T-helper 2 cell (primary cell): Measurements from ENCODE around the gene ITGB2.

ENCODE experiments used
- DNase-seq, 5 experiments: peaks; one replicate each; pipeline versions ENCODE4 v3.0.0 to v3.0.0-alpha.2; 2012 to 2022

ITGB2 gene

DNA sequence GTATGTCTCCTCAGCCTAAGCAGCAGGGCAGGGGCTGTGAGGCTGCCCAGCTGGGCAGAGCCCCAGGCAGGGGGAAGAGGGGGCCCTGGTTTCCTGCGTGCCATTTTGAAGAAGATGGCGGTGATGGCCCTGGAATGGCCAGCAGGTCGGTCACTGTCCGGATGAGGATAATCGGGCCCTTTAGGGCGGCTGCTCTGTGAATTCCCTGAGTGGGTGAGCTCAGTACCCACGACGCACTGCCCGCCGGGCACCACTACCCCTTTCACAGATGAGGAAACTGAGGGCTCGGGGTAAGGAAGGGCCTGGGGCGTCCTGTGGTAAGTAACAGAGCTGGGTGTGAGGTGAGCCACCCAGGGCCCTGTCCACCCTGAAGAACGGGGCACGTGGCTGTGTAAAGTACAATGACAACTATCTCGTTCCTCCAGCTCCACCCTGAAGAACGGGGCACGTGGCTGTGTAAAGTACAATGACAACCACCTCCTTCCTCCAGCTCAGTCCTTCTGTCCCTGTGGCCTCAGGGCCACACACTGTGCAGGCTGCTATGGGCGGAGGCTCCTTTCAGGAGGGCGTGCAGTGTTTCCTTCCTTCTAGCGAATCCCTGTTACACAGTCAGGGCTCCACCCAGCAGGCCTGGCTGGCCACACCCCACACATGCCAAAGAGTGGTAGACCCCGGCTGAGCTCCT is 23.2 kb downstream of the ITGB2 start:
- DNase-seq, result peak in 1 of 5 experiments; percentile 47

DNA sequence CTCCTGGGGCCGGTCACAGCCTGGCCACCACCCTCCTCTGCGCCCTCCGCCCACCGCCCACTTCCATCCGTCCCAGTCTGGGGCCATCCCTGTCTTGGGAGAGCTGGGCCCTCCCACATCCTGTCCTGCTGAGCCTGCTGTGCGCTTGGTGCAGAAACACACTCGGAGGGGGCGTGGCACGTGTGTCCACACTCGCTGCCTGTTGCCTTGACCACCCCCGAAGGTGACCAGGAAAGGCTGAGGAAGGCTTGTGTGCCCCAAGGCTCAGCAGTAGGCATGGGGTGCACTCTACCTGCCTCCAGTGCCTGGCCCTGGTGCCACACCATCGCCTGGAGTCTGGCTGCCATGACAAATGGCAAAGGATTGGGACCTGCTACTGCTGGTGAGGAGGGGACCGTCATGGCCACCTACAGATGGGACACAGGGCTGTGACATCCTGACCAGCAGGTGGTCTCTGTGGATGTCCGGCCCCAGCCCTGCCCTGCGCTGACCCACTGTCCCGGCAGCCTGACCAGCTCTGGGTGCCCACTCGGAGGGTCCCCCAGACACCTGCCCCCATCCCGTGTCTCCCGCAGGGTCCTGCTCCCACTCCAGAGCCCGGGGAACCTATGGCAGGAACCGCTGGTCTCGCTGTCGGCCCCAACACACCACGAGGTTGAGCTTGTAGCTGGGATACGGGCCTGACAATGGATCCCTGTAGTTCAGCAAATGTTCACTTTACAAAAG is 24.0 kb downstream of the ITGB2 start:
- DNase-seq, result no peak

DNA sequence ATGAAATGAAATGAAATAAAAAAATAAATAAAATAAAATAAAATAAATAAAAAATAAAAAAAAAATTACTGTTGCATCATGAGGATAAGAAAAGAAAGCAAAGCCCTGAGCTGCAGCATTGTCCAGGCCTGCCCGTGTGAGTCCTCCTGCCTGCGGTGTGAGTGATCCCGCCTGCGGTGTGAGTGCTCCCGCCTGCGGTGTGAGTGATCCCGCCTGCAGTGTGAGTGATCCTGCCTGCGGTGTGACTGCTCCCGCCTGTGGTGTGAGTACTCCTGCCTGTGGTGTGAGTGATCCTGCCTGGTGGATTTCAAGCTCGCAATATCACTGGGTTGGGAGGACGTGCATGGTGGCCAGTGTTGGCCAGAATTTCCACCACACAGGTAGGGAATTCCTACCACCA is 24.8 kb downstream of the ITGB2 start:
- DNase-seq, result no peak

DNA sequence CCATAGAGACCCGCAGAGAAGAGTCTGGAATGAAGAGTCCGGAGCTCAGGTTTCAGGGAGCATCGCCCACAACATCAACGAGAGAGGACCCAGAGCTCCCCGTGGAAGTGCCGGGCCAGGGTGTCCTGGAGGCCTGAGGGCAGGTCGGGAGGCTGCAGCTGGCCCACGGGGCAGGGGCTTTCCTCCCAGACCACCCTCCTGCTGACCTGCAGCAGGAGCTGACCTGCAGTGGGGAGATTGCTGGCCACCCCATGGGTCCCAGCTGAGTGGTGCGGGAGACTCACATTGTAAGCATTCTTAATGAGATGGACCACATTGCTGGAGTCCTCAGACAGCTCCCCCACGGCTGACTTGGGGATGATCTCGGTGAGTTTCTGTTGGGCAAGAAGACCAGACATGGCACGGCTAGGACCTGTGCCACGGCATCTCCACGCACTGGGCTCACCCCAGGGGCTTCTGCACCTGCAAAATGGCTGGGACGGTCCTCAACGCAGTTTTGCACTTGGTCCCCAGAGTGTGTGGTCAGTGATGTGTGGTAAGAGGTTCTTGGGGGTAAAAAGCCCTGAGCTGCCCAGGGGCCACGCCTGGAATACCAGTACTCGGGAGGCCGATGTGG is 25.9 kb downstream of the ITGB2 start:
- DNase-seq, result no peak

DNA sequence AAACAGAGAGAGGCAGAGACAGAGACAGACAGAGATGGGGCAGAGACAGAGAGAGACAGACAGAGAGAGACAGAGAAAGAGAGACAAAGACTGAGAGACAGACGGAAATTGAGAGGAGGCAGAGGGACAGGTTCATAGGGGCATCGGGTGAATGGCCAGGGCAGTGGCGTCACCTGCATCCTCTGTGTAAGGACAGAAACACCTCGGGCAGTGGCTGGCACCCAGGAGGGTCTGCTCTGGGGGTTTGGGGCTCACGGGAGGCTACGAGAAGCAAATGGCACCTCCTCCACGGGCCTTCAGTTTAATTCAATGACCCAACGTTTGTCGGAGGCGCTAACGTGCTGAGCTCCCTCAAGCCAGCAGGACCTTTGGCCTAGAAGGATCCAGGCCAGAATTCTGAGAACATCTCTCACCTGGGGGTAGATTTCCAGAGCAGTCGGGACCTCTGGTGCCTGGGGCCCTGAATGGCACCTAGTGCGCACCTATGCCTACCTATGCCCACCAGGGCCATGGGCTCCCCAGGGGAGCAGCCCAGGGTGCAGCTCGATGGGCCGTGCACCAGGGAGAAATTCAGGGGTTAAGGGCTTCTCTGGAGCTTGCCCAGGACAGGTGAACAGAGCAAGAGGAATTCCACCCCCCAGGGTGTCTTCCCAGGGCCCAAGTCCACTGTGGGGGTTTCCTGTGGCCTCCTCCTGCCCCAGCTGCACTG is 26.6 kb downstream of the ITGB2 start:
- no peak for DNase-seq

DNA sequence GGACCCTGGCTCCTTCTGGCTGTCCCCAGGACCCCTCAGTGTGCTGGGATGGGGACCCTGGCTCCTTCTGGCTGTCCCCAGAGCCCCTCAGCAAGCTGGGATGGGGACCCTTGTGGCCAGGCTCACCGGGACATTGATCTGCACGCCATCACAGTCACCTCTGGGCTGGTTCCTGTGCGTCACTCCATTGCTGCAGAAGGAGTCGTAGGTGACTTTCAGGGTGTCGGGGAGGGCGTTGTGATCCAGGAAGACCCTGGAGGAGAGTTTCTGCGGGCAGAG is 27.5 kb downstream of the ITGB2 start:
- no peak for DNase-seq

DNA sequence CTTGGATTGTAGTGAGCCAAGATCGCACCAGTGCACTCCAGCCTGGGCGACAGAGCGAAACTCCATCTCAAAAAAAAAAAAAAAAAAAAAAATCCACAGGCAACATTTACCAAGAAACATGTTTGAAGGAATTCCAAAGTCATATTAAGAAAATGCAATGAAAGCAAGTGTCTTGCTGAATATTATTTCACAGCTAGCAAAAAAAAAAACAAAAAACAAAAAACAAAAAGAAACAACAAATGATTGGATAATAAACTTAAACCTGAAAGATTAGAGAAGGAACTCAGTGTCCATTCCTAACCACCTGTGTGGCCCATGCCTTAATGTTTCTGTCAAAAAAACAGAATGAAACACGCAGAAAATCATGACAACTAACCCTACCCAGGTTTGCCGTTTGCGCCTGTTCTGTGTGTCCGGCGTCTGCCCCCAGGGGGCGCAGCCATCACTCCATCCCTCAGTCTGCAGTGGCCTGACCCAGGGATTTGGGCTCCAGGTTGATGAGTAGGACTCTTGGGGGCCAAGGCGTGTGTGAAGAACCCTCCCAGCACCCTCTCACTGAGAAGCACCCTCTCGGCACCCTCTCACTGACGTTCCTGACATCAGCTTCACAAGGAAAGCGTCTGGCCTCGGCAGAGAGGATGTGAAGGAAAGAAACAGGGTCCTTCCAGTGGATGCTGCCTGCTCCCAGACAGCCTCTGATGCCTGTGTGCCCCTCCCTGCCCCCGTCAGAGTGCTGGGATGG is 28.0 kb downstream of the ITGB2 start:
- peak; percentile 50 to 75 (median 67) for DNase-seq

DNA sequence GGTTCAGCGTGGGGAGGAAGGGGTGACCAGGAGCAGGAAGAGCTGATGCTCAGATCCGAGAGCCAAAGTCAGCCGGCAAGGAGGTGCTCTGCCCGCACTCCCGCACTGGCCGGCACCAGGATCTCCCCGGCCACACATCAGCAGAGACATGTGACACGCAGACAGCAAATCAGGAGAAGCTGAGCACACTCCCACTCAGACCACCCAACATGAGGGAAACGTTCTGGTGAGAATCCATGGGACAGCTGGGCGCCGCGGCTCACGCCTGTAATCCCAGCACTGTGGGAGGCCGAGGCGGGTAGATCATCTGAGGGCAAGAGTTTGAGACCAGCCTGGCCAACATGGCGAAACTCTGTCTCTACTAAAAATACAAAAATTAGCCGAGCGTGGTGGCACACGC is 28.6 kb downstream of the ITGB2 start:
- DNase-seq, result no peak

DNA sequence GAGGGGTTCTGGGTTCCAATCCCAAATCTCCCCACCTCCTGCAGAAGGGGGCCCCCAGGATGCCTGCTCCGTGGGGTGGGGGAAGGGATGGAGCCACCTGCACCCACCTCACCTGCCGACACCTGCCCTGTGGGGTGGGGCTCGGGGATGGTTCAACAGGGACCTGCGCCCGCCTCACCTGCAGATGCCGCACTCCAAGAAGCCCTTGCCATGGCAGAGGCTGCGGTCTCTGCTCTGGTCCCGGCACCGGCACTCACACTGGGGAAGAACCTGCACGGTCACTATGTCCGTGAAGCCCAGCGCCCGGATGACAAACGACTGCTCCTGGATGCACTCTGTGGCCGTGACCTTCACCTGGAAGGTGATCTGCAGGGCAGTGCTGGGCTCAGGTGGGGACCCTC is 29.1 kb downstream of the ITGB2 start:
- no peak for DNase-seq

DNA sequence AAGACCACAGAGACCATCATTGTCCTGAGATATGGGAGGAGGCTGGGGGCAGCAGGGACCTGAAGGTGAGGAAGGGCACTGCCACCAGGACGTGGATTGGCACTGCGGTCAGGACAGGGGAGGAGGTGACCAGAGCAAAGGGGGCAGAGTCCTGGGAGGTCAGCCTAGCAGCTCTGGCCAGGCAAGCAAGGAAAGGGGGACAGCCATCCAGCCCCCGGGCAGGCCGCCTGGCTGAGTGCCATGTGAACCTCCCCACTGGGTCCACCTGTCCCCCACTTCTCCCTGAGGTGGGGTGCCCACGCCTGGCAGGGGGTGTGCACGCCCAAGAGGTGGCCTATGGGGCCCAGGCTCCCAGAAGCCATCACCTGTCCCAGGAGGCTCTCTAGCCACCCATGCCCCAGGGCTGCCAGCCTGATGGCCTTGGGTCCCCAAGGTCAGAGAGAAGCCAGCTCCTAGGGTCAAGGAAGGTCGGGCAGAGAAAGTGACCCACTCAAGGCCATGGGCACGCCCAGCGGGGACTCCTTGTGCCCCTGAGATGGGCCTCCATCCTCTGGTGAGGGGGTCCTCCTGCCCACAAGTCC is 29.6 kb downstream of the ITGB2 start:
- no peak for DNase-seq

DNA sequence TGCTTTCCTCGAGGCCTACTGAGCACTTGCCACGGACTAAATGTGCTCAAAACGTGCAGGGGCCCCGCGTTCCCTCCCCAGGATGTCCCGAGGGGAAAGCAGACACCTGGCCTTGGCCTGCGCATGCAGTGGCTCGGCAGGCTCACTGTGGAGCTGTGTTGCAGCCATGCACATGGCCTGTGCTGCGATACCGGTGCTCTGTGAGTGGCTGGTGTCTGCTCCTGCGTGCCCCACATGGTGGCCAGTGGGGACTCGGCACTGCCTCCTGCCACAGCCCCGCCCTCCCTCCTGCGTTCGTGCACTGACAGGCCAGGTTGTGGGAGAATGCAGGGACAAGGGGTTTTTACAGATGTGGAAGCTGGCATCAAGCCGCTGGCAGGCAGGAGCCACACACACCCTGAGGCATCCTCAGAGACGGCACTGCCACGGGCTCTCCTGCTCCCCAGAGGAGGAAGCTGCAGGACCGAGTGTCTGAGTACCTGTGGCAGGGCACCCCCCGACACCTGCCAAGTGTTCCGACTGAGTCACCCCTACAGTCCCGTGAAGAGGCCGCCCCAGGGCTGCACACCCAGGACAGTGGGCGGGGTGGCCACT is 30.3 kb downstream of the ITGB2 start:
- DNase-seq, result no peak

DNA sequence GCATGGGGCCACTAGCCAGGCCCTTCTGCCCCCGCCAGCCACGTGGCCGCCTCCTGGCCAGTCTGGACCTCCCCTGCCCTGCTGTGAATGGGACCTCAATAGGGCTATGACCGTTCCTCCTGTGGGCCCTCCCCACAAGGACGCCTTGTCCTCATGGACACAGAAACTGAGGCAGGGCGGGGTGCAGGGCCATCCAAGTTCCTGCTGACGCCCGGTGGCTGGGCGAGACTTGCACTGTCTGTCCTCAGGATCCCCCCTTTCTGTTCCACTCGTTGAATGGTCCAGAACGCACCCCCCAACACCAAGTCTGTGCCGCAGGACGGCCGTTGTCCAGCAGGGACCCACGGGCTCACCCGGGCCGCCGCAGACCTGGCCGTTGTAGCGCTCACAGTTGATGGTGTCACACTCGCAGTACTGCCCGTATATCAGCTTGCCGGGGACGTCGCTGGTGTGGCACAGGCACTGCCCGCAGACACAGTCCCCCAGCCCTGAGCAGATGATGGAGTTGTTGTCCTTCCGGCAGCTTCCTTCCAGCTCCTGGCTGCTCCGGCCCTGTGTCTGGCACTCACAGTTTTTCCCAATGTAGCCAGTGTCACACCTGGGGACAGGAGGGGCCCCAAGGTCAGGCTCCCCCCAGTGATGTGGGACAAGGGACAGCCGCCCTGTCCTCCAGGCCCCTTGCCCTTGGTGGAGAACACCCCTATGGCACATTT is 30.9 kb downstream of the ITGB2 start:
- DNase-seq, result no peak

DNA sequence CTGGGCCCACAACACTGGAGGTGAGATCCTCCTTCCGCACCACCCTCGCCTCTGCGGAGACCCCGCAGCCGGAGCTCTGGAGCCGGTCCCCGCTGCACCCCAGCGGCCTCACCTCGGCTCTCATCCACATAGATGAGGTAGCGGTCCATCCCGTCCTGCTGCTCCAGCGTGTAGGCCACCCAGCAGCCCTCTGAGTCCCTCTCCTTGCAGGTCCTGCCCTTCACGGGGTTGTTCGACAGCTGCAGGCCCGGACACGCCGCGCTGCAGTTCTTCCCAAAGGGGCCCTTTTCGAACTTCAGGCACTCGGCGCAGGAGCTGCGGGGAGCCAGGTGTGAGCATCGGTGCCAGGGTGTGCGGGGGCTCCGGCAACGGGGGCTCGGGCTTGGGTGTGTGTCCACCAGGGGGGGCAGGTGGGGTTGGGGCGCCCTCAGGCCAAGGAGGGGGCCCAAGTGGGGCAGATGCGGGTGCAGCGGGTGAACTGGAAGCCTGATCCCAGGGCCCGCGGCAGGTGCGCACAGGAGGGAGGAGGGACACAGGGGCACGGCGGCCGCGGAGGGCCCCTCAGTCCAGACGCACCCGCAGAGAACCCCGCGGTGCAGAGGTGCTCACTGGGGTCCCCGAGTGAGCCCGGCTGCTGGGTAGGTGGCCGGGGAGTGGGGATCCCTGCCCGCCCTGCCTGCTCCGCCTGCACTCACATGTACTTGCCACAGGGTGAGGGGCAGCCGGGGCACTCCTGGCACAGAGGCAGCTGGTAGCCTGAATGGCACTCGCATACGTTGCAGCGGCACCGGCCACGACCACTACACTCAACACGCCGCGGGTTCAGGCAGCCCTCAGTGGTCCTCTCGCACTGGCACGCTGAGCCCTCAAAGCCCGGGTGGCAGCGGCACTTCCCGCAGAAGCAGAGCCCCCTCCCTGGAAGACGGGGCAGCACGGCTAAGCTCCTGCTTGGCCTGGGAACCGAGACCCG is 31.8 kb downstream of the ITGB2 start:
- no peak for DNase-seq

DNA sequence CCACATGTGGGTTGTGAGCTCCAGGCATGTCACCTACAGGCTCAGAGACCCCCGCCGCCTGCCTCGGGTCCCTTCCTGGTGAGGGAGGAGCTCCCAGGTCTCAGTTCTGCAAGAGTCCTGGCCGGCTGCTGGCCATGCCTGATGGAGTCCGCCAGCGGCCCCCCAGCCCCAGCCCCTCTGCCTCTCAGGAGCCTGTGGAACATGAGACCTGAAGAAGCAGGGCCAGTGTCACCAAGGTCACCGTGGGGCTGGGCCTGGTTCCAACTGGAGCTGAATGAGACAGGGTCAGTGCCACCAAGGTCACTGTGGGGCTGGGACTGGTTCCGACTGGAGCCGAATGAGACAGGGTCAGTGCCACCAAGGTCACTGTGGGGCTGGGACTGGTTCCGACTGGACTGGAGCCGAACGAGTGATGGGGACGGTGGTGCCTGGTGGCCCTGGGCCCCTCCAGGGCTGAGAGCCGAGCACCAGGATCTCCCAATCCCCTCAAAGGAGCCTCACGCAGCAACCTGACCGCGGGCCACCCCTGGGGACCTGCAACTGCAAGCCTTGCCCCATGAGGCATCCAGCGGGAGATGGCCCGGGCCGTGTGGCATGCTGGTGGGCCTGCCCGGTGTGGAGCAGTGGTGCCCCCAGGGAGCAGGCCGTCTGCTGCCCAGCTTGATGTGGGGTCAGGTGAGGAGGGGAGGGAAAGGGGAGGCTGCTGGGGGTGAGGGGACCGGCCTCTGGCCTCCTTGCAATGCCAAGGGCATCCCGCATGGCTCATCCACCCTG is 32.7 kb downstream of the ITGB2 start:
- DNase-seq, result no peak

DNA sequence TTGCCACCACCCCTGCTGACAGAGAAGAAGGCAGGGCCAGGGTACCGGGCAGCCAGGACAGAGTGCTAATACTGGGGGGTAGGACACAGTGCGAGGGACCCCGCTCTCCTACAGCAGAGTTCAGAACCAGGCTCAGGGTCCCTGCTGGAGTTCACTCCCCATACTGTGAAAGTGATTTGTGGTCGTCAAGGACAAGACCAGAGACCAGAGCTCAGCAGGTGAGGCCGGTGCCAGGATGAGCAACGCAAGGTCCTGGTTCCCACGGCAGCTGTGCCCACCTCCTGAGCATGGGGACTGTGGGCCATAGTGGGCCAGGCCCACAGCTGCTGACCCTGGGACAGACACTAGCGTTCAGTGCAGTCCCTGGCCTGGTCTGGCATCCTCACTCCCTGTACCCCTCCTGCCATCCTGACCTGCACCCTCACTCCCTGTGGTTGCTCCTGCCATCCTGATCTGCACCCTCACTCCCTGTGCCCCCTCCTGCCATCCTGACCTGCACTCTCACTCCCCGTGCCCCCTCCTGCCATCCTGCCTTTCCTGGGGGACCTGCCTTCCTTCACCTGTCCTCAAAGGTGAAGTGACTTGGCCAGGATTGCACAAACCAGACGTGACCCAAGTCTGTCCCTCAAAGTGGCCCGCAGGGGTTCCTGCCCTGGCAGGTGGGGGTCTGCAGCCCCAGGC is 33.4 kb downstream of the ITGB2 start:
- no peak for DNase-seq

DNA sequence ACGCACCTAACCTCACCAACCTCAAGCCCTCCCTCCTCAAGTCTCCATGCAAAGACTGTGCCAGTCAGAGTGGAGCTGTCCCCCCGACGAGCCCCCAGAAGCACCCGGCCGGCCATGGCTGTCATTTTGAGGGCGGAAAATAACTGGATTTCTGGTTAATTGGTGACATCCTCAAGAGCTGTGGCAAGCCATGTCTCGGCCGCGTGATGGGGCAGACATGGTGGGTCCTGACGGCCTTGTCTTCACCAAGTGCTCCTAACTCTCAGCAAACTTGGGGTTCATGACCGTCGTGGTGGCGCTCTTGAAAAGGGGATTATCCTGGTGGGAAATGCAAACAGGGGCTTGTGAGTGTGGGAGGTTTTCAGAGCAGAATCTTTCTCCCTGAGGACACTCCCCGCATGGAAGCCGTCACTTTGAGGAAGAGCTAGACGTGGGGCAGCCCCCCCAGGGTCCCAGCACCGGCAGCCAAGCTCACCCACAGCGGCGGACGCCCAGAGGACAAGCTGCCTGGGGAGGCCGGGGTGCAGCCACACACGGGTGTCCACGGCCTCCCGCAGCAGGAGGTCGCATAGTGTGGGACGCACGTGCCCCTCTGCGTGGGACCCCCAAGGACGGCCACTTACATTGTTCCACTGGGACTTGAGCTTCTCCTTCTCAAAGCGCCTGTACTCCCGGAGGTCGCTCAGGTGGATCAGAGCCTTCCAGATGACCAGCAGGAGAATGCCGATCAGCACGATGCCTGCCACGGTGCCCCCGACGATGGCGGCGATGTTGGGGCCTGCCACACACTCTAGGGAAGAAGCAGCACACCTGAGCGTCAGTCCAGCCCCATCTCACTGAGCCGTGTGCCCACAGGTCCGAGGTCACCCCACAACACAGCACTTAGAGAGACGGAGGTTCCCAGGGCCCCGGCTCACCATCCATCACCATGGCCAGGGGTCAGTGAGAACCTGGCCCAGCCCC is 34.3 kb downstream of the ITGB2 start:
- no peak for DNase-seq

DNA sequence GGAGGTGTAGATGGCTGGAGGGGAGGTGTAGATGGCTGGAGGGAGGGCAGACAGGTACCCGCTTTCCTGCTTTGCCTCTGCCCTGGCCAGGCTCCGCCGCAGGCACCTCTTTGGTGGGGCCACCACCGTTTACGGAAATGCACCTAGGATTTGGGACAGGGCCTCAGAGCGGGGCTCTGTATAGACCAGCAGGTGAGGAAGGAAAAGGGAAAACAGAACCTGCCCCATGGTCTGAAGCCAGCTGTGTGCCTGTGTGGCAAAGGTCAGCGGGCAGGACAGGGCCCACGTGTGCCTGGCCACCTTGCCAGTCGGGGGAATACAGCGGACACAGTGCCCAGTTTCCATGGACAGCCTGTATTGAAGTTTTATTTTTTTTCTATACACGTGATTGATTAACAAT is 35.1 kb downstream of the ITGB2 start:
- no peak for DNase-seq

DNA sequence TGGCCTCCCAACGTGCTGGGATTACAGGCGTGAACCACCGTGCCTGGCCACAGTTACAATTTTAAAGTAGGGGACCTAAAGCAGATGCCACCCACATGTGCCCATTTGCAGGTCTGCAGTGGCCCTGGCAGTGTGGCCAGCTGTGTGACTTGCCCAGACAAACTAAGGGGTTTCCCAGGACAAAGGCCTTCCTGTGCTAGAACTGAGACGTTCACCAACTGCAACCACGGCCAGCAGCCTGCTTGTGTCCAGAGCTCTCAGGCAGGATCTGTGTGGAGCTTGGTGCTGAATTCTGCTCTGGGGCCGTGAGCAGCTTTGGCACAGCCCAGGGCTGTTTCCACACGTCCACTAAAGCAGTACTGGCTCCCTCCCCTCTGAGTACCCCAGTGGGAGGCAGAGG is 36.6 kb downstream of the ITGB2 start:
- no peak for DNase-seq
